ENCODE data around the gene SSTR5. TPM values are rescaled to one million over a fixed set of nuclear protein-coding genes. Genes with fewer than 3 reads are reported as not detected.

SSTR5 gene
- total RNA-seq, 1 donor from 2014 or later = not detected

GRCh38 chr16:1060416-1061340 is 11.9 kb upstream of the SSTR5 start:
- no peak for TF ChIP-seq CTCF (conservative IDR thresholded peaks at IDR 0.05; ENCODE audit: low read depth, low read length)
- DNase-seq (ENCODE audit: low read depth) = no peak
- H3K4me3 ChIP-seq (ENCODE audit: low read depth, low read length) = no peak overlapping the region

- no peak overlapping the region for H3K4me3 ChIP-seq (ENCODE audit: low read depth, low read length)
- no peak for DNase-seq (ENCODE audit: low read depth)
- no peak for TF ChIP-seq CTCF (conservative IDR thresholded peaks at IDR 0.05; ENCODE audit: low read depth, low read length)
These were observed 10.6 kb upstream of the SSTR5 start for GRCh38 chr16:1061769-1062505.

- no peak for DNase-seq (ENCODE audit: low read depth)
- TF ChIP-seq CTCF (conservative IDR thresholded peaks at IDR 0.05; ENCODE audit: low read depth, low read length) = no peak
- no peak overlapping the region for H3K4me3 ChIP-seq (ENCODE audit: low read depth, low read length)
These were observed 9.7 kb upstream of the SSTR5 start for GRCh38 chr16:1062895-1063294.

- TF ChIP-seq CTCF (conservative IDR thresholded peaks at IDR 0.05; ENCODE audit: low read depth, low read length) = no peak
- no peak for DNase-seq (ENCODE audit: low read depth)
- H3K4me3 ChIP-seq (ENCODE audit: low read depth, low read length) = no peak overlapping the region
These were observed 8.8 kb upstream of the SSTR5 start for GRCh38 chr16:1063728-1064127.

GRCh38 chr16:1065469-1066128 is 6.9 kb upstream of the SSTR5 start:
- DNase-seq (ENCODE audit: low read depth) = no peak
- TF ChIP-seq CTCF (conservative IDR thresholded peaks at IDR 0.05; ENCODE audit: low read depth, low read length) = no peak

GRCh38 chr16:1066584-1067172 is 5.9 kb upstream of the SSTR5 start:
- TF ChIP-seq CTCF (conservative IDR thresholded peaks at IDR 0.05; ENCODE audit: low read depth, low read length) = no peak
- DNase-seq (ENCODE audit: low read depth) = no peak

More at GRCh38 chr16:1065469-1066128, 6.9 kb upstream of the SSTR5 start:
- no peak overlapping the region for H3K4me3 ChIP-seq (ENCODE audit: low read depth, low read length)

More at GRCh38 chr16:1066584-1067172, 5.9 kb upstream of the SSTR5 start:
- no peak overlapping the region for H3K4me3 ChIP-seq (ENCODE audit: low read depth, low read length)

All from epithelial cell of proximal tubule (primary cell).